NOMO-1 treated with dmso at 0.1 percent for 144 hours (cell line): ENCODE results near the gene TMEM117.
"Not testable (repeated sequence)": the region's sequence is repeated elsewhere in the genome, so short reads cannot be mapped to it uniquely, and the experiment has no call there.

ENCODE experiments used
- DNase-seq: peaks from one replicate; lab custom pipeline; 2025; ENCODE audit not compliant: unreplicated experiment; lab: John Stamatoyannopoulos, UW

The TMEM117 gene

GRCh38 chr12:44193281-44193680 is 357.4 kb downstream of the TMEM117 start:
- no peak for DNase-seq

GRCh38 chr12:44195719-44196118 is 359.8 kb downstream of the TMEM117 start:
- not testable (repeated sequence) for DNase-seq

- no peak for DNase-seq
These were observed 370.2 kb downstream of the TMEM117 start for GRCh38 chr12:44206045-44206444.

- DNase-seq: no peak
These were observed 381.4 kb downstream of the TMEM117 start for GRCh38 chr12:44217146-44217883.

GRCh38 chr12:44223736-44224135 is 387.9 kb downstream of the TMEM117 start:
- DNase-seq: no peak

- DNase-seq: no peak
These were observed 388.7 kb downstream of the TMEM117 start for GRCh38 chr12:44224399-44225148.

- no peak for DNase-seq
These were observed 389.2 kb downstream of the TMEM117 start for GRCh38 chr12:44225149-44225510.

GRCh38 chr12:44227616-44228015 is 391.7 kb downstream of the TMEM117 start:
- no peak for DNase-seq

GRCh38 chr12:44229846-44230245 is 394.0 kb downstream of the TMEM117 start:
- DNase-seq: no peak

- DNase-seq: no peak
These were observed 399.8 kb downstream of the TMEM117 start for GRCh38 chr12:44235674-44236073.

- DNase-seq: no peak
These were observed 404.3 kb downstream of the TMEM117 start for GRCh38 chr12:44240186-44240585.

GRCh38 chr12:44245932-44246331 is 410.1 kb downstream of the TMEM117 start:
- no peak for DNase-seq

GRCh38 chr12:44246482-44247105 is 410.7 kb downstream of the TMEM117 start:
- DNase-seq: no peak

- no peak for DNase-seq
These were observed 411.7 kb downstream of the TMEM117 start for GRCh38 chr12:44247588-44247987.

GRCh38 chr12:44248436-44248835 is 412.6 kb downstream of the TMEM117 start:
- no peak for DNase-seq

- not testable (repeated sequence) for DNase-seq
These were observed 414.6 kb downstream of the TMEM117 start for GRCh38 chr12:44250440-44250839.

- no peak for DNase-seq
These were observed 417.5 kb downstream of the TMEM117 start for GRCh38 chr12:44253338-44253856.

- no peak for DNase-seq
These were observed 422.4 kb downstream of the TMEM117 start for GRCh38 chr12:44258246-44258645.

GRCh38 chr12:44259890-44260289 is 424.0 kb downstream of the TMEM117 start:
- DNase-seq: no peak

GRCh38 chr12:44260581-44260980 is 424.7 kb downstream of the TMEM117 start:
- DNase-seq: no peak

GRCh38 chr12:44285321-44285960 is 449.6 kb downstream of the TMEM117 start:
- DNase-seq: no peak
